ENCODE measurements around the gene MED16. TPM values are rescaled to one million over a fixed set of nuclear protein-coding genes. Genes with fewer than 3 reads are reported as not detected.

Gene MED16
- total RNA-seq, 4 donors from 2014 or later, result 58.1 to 158 (median 78.4) TPM

DNA sequence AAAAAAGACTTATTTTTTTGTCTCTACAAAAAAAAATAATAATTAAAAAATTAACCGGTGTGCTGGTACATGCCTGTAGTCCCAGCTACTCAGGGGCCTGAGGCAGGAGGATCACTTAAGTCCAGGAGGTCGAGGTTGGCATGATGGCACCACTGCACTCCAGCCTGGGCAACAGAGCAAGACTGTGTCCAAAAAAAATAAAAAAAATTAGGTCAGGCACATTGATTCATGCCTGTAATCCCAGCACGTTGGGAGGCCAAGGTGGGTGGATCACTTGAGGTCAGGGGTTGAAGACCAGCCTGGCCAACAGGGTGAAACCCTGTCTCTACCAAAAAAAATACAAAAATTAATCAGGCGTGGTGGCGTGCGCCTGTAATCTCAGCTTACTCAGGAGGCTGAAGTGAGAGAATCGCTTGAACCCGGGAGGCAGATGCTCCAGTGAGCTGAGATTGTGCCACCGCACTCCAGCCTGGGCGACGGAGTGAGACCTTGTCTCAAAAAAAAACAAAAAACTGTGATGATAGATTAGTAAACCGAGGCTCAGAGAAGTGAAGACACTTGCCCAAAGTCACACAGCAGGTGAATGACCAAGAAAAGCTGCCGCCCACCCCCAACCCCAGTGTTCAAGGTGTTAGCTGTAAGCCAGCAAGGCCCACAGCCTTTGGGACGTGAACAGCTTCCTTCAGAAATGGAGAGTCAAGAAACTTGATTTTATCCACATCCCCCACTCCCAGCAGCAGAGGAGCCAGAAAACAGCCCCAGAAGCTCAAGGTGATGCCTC, 9.6 kb upstream of the MED16 start:
- H3K36me3 ChIP-seq, result no peaks in the 10 kb centered on the region
- intact Hi-C loops (cut with DNase I; ENCODE audit: low total_unique reads), result no loop called here
- DNase-seq, result no peak
- 88 to 90% methylated on average over 6 to 14 of the region's 14 CpGs for WGBS, 2 donors (ENCODE audit: low coverage in 1 of 2)
- TF ChIP-seq POLR2A (IDR thresholded peaks at IDR 0.05), result no peak
- TF ChIP-seq POLR2AphosphoS5 (IDR thresholded peaks at IDR 0.05), result no peak
- TF ChIP-seq, protein P1, sequence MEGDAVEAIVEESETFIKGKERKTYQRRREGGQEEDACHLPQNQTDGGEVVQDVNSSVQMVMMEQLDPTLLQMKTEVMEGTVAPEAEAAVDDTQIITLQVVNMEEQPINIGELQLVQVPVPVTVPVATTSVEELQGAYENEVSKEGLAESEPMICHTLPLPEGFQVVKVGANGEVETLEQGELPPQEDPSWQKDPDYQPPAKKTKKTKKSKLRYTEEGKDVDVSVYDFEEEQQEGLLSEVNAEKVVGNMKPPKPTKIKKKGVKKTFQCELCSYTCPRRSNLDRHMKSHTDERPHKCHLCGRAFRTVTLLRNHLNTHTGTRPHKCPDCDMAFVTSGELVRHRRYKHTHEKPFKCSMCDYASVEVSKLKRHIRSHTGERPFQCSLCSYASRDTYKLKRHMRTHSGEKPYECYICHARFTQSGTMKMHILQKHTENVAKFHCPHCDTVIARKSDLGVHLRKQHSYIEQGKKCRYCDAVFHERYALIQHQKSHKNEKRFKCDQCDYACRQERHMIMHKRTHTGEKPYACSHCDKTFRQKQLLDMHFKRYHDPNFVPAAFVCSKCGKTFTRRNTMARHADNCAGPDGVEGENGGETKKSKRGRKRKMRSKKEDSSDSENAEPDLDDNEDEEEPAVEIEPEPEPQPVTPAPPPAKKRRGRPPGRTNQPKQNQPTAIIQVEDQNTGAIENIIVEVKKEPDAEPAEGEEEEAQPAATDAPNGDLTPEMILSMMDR (IDR thresholded peaks at IDR 0.05), result no peak
- TF ChIP-seq EP300 (IDR thresholded peaks at IDR 0.05; ENCODE audit: low read depth), result no peak
- H3K27me3 ChIP-seq, result no peaks in the 10 kb centered on the region
- no peak overlapping the region for H3K4me3 ChIP-seq
- H3K27ac ChIP-seq, result no peak overlapping the region
- no peaks in the 10 kb centered on the region for H3K9me3 ChIP-seq
- no peaks in the 10 kb centered on the region for H3K4me1 ChIP-seq
- in situ Hi-C loops (cut with MboI; ENCODE audit: low pct_ligation_motif_present in 1 of 4, low pct_unique_long_range_greater_than_20kb in 1 of 4, low sequenced_read_pairs in 3 of 4), result no loop called here

DNA sequence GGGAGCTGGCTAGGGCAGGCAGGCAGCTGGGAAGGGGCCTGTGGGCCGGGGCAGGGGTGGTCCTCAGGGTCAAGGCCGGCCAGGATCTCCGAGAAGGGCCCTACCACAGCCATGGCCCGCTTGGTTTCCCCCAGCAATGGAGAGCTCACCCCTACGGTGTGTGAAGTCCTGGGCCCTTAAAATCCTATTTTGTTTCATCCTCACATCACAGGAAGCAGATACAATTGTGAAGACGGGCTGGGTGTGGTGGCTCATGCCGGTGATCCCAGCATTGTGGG, 9.0 kb upstream of the MED16 start:
- WGBS, 2 donors (ENCODE audit: low coverage in 1 of 2), result 85 to 92% methylated on average over 2 to 7 of the region's 7 CpGs
- Histone ChIP-seq H3K27me3 (no peaks in the 10 kb centered on the region), H3K4me1 (no peaks in the 10 kb centered on the region), H3K4me3 (no peak overlapping the region), H3K9me3 (no peaks in the 10 kb centered on the region), H3K36me3 (no peaks in the 10 kb centered on the region), H3K27ac (no peak overlapping the region)
- intact Hi-C loops (cut with DNase I; ENCODE audit: low total_unique reads) (no loop called here), in situ Hi-C loops (cut with MboI; ENCODE audit: low pct_ligation_motif_present in 1 of 4, low pct_unique_long_range_greater_than_20kb in 1 of 4, low sequenced_read_pairs in 3 of 4) (no loop called here)
- no peak for TF ChIP-seq POLR2A (IDR thresholded peaks at IDR 0.05)
- TF ChIP-seq EP300 (IDR thresholded peaks at IDR 0.05; ENCODE audit: low read depth), result no peak
- TF ChIP-seq POLR2AphosphoS5 (IDR thresholded peaks at IDR 0.05), result no peak
- TF ChIP-seq, protein P1 (IDR thresholded peaks at IDR 0.05), result no peak
- DNase-seq, result no peak

DNA sequence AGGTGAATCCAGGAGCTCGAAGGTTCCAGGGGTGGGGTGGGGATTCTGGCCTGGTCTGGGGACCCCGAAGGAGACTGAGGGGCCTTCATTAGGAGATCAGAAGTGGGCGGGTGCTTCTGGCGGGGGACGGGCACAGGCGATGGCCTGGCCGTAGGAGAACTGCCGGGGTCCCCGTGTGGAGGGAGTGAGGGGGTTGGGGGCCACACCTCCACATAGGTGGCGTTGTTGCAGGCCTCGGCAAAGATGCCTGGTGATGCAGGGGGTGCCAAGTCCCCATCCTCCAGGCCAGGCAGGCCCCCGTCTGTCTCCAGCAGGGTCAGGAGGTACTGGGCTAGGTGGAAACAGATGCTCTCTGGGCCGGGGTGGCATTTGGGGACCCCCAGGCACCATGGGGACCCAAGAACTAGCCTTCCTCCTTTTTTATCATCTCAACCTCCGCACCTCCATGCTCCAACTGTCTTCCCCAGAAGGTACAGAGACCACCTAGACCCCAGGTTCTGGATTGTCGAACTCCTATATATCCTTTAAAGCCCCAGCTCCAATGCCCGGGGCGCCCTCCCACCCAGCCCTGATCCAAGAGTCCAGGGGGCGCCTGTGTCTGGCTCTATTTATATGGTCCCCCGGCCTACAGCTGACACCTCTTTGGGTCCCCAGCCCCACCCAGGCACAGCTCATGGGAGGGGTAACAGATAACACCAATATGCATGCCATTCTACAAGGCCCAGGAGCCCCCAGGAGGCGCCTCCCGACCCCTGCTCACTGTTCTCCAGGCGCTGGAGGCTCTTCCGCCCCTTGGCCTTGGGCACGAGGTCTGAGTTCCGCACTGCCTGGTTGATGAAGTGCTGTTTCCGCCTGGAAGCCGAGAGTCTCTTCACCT, 8.5 kb upstream of the MED16 start:
- Histone ChIP-seq H3K9me3 (no peaks in the 10 kb centered on the region), H3K27ac (peak overlapping the region in 1 of 4 donors; percentile 21), H3K4me1 (no peaks in the 10 kb centered on the region), H3K27me3 (no peaks in the 10 kb centered on the region), H3K4me3 (no peak overlapping the region), H3K36me3 (no peaks in the 10 kb centered on the region)
- TF ChIP-seq, protein P1 (IDR thresholded peaks at IDR 0.05), result no peak
- TF ChIP-seq POLR2AphosphoS5 (IDR thresholded peaks at IDR 0.05) (no peak), POLR2A (IDR thresholded peaks at IDR 0.05) (no peak), EP300 (IDR thresholded peaks at IDR 0.05; ENCODE audit: low read depth) (no peak)
- intact Hi-C loops (cut with DNase I; ENCODE audit: low total_unique reads) (no loop called here), in situ Hi-C loops (cut with MboI; ENCODE audit: low pct_ligation_motif_present in 1 of 4, low pct_unique_long_range_greater_than_20kb in 1 of 4, low sequenced_read_pairs in 3 of 4) (no loop called here)
- 94% methylated on average over 27 of the region's 27 CpGs; no CpG with 5 or more reads in 1 of the 2 donors for WGBS, 2 donors (ENCODE audit: low coverage in 1 of 2)
- no peak for DNase-seq

GRCh38 chr19:900302-901111, 7.5 kb upstream of the MED16 start:
- H3K27ac ChIP-seq, result peak overlapping the region in 2 of 4 donors; percentile 13 to 21

More at GRCh38 chr19:900302-901111, 7.5 kb upstream of the MED16 start:
- Histone ChIP-seq H3K4me1 (no peaks in the 10 kb centered on the region), H3K36me3 (no peaks in the 10 kb centered on the region), H3K4me3 (no peak overlapping the region), H3K27me3 (no peaks in the 10 kb centered on the region), H3K9me3 (no peaks in the 10 kb centered on the region)
- 75 to 80% methylated on average over 2 to 30 of the region's 30 CpGs for WGBS, 2 donors (ENCODE audit: low coverage in 1 of 2)
- no peak for DNase-seq
- intact Hi-C loops (cut with DNase I; ENCODE audit: low total_unique reads), result no loop called here
- TF ChIP-seq EP300 (IDR thresholded peaks at IDR 0.05; ENCODE audit: low read depth) (no peak), POLR2A (IDR thresholded peaks at IDR 0.05) (no peak), POLR2AphosphoS5 (IDR thresholded peaks at IDR 0.05) (no peak)
- TF ChIP-seq, protein P1 (IDR thresholded peaks at IDR 0.05), result no peak
- in situ Hi-C loops (cut with MboI; ENCODE audit: low pct_ligation_motif_present in 1 of 4, low pct_unique_long_range_greater_than_20kb in 1 of 4, low sequenced_read_pairs in 3 of 4), result no loop called here

All from transverse colon (tissue), 4 donors.